GM21737 (cell line): ENCODE measurements around the gene TMEM238L.

Experiments
- ATAC-seq: cut with Tn5 transposase; IDR thresholded peaks from one replicate; pipeline ENCODE4 v1.9.1; 2021; ENCODE audit warnings: mild to moderate bottlenecking, moderate library complexity; ENCODE audit not compliant: unreplicated experiment

Gene TMEM238L

DNA sequence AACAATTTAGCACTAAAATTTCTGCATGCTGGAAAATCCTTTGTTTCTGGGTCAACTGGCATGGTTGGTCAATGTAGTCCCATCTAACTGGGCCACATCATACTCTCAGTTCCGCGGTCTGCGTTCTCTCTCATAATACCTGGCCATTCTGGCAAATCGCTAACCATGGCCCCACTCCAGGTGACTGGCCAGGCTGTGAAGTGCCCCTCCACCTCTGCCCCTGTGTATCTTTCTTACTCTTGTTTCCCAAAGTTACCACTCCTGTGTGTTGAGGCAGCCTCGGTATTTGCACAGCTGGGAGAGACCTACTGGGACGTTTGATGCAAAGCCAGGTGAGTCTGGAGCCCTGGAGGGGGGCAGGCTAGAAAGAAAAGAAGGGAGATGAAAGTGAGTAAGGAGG lies 2.0 kb upstream of the TMEM238L start:
- ATAC-seq, result no peak

DNA sequence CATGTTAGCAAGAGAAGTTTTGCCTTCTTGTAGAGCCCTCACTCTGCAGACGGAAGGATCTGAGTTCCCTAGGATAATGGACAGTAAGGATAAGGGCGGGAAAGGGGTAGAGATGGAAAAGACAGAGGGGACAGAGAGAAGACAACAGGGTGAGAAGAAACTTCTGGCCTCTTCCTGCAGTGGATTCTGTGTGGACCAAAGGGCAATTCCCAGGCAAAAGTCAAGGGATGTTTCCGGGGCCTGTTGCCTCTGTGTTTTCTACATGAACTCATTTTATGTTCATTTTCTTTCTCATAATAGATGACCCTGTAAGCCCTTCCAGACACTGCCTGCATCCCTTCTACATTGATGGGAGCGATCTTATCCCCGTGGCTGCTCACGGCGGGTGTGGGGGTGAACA lies 647 bp upstream of the TMEM238L start:
- no peak for ATAC-seq

DNA sequence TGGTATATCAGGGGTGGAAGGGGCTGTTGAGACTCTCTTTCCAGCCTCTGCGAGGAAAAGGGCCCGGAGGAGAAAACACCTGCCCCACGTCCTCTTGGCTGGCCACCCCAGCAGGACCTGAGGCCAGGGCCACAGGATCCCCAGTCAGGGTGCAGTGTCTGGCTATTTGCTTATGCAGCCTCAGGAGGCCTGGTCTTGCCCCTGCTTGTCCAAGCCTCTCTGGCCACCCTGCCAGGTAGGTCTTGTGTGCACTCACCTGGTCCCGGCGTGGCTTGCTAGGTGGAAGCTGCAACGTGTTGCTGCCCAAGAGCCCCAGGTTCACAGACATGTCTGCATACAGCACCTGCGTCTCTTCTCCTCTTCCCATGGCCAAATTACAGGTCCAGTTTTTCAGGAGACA lies 549 bp downstream of the TMEM238L start:
- no peak for ATAC-seq

GRCh38 chr17:10802496-10803284 lies 1.2 kb downstream of the TMEM238L start:
- ATAC-seq, result no peak

GRCh38 chr17:10799407-10799806 lies 4.5 kb downstream of the TMEM238L start:
- no peak for ATAC-seq

- ATAC-seq, result no peak
These were observed 5.0 kb downstream of the TMEM238L start for GRCh38 chr17:10798910-10799309.

- no peak for ATAC-seq
These were observed 5.6 kb downstream of the TMEM238L start for GRCh38 chr17:10798332-10798749.

- no peak for ATAC-seq
These were observed 6.2 kb downstream of the TMEM238L start for GRCh38 chr17:10797476-10798328.

GRCh38 chr17:10793816-10794215 lies 10.1 kb downstream of the TMEM238L start:
- no peak for ATAC-seq

DNA sequence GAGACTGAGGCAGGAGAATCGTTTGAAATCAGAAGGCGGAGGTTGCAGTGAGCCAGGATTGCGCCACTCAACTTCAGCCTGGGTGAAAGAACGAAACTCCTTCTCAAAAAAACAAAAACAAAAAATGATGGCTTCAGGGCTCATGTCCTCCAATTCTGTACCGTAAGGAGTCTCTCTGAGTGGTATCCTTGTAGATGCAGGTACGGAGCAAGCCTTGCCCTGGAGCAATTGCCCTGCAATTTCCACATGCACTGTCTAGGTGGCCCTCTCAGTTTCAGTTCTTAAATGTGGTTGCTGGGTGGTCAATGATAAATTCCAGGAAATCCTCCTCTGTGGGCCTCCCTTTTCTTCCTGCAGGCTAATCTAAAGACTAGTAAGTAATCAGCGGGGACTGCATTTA lies 10.6 kb downstream of the TMEM238L start:
- no peak for ATAC-seq

- no peak for ATAC-seq
These were observed 11.7 kb downstream of the TMEM238L start for GRCh38 chr17:10792151-10792550.

GRCh38 chr17:10790491-10791401 lies 13.2 kb downstream of the TMEM238L start:
- ATAC-seq, result no peak

DNA sequence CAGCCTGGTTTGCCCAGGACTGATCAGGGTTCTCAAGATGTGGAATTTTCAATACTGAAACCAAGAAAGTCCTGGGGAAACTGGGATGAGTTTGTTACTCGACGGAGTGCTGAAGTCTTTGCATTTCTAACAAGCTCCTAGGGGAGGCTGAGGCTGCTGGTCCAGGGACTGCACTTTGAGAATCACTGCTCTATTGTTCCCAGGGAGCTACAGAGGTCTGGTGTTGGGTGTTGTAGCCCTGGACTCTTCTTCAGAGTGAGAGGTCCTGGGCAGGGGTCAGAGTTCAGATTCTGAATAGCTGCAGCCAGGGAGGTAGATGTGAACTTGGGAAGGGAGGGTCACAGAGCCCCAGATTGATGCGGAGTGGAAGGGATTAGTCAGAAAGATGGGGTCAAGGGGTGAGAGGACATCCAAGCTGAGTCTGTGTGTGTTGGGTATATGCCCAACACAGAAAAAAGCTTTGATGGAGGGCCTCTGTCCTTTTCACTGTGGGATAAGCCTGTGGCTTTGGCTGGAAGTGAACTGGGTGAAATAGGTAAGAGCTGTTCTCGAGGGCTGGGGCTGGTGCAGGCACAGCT lies 14.1 kb downstream of the TMEM238L start:
- ATAC-seq, result no peak

- ATAC-seq, result no peak
These were observed 16.4 kb downstream of the TMEM238L start for GRCh38 chr17:10787306-10788045.

GRCh38 chr17:10785295-10785694 lies 18.6 kb downstream of the TMEM238L start:
- ATAC-seq, result no peak

- ATAC-seq, result no peak
These were observed 24.3 kb downstream of the TMEM238L start for GRCh38 chr17:10779609-10780008.

DNA sequence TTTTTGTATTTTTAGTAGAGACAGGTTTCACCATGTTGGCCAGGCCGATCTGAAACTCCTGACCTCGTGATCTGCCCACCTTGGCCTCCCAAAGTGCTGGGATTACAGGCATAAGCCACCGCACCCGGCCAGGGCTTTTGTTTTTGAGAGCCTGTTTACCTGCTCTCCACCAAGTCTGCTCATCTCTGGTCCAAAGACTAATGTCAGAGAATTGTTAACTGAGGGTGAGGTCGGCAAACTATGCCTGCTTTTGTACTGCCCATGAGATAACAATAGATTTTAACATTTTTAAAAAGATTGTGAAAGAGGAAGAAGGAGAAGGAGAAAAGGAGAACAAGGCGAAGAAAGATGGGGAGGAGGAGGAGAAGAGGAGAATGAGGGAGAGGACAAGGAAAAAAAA lies 26.0 kb downstream of the TMEM238L start:
- ATAC-seq, result no peak

DNA sequence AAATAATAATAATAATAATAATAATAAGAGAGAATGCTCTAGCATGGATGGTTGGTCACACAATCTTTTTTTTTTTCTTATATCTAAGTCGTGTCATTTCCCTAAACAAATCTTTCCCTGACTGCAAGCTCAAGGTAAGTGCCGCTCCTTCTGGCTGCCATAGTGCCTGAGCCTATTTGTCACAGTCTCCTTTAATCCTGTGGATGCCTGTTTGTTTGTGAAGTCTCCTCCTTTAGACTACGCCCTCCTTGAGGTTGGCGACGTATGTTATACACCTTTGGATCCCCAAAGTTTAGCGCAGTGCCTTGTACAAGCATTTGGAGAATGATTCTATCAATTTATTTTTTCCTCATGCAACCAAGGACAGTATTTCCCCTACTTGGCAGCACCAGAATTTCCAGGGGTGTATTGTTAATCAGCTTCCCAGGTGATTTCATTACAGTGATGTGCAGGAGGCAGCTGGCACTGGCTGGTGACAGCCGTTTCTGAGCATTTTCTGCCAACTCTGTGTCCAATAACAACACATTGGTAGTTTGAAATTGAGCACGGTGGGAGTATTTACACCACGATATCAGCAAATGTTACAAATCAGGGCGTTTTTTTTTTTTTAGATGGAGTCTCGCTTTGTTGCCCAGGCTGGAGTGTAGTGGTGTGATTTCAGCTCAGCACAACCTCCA lies 26.6 kb downstream of the TMEM238L start:
- ATAC-seq, result no peak

DNA sequence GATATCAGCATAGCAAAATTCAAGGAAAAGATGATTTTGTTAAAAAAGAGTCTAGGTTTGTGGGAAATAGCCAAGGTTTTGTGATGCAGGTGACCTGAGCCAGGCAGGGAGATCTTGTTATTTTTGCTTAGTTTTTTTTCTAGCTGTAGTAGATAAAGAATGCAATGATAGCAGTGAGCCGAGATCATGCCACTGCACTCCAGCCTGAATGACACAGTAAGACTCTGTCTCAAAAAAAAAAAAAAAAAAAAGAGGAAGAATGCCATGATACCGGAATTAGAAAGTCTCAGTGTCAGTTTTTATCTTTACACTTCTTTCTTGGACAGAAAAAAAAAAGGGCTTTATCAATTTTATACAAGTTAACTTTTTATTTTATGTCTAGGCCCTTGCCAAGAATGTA lies 27.5 kb downstream of the TMEM238L start:
- no peak for ATAC-seq
